Neuron (in vitro differentiated cells): ENCODE results near the gene SUPT7L.
"Not testable (repeated sequence)": the region's sequence is repeated elsewhere in the genome, so short reads cannot be mapped to it uniquely, and the experiment has no call there.

Experiments
- H2AFZ ChIP-seq: one replicate; pipeline ENCODE4 v1.6.1; 2013; ENCODE audit warnings: low read depth, mild to moderate bottlenecking, inconsistent platforms, low read length, moderate library complexity
- H3K27me3 ChIP-seq: one replicate; pipeline ENCODE4 v1.6.1; 2013; ENCODE audit warnings: low read length; ENCODE audit not compliant: insufficient read depth
- H3K36me3 ChIP-seq: one replicate; pipeline ENCODE4 v1.6.1; 2013; ENCODE audit warnings: low read length; ENCODE audit not compliant: insufficient read depth
- H3K4me1 ChIP-seq: one replicate; pipeline ENCODE4 v1.6.1; 2013; ENCODE audit warnings: low read length; ENCODE audit not compliant: insufficient read depth
- H3K4me3 ChIP-seq: 2 replicates; pipeline ENCODE4 v1.5.1; 2013; ENCODE audit warnings: mild to moderate bottlenecking, low read length, moderate library complexity
- H3K9me3 ChIP-seq: one replicate; pipeline ENCODE4 v1.6.1; 2013; ENCODE audit warnings: low read length

SUPT7L gene

GRCh38 chr2:27647289-27647688, 16.1 kb downstream of the SUPT7L start:
- Histone ChIP-seq H3K27me3 (no peaks in the 10 kb centered on the region), H3K4me1 (no peaks in the 10 kb centered on the region), H3K9me3 (no peaks in the 10 kb centered on the region), H3K4me3 (no peak overlapping the region), H2AFZ (no peak overlapping the region), H3K36me3 (peaks cover 76% of the 10 kb centered on the region)

- Histone ChIP-seq H3K4me3 (no peak overlapping the region), H2AFZ (no peak overlapping the region), H3K27me3 (no peaks in the 10 kb centered on the region), H3K36me3 (peaks cover 76% of the 10 kb centered on the region), H3K4me1 (no peaks in the 10 kb centered on the region), H3K9me3 (no peaks in the 10 kb centered on the region)
Measured at GRCh38 chr2:27645197-27645596, 18.2 kb downstream of the SUPT7L start.

DNA sequence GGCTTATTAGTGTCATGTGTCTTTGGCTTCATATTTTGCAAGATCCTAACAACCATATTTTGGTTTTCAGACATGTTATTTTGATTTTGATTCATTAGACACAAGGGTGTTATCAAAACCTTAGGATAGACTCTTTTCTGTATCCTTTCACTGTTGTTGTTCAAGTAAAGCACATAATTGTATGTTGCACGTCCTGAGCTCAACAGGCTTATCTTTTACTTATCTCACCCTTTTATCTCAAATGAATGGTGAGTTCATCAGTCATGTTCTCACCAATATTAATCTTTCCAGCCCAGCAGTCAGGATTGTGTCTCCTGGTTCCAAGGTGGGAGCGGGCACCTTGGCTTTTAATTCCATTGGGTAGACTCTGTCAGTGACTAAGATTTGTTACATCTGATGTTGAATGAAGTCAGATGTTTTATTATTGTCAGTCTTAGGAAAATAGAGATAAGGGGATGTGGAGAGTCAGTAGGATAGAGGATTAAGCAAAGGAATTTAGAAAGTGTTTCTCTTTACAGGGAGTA, 22.6 kb downstream of the SUPT7L start:
- Histone ChIP-seq H3K27me3 (no peaks in the 10 kb centered on the region), H3K4me1 (no peaks in the 10 kb centered on the region), H3K9me3 (no peaks in the 10 kb centered on the region), H3K36me3 (peaks cover 76% of the 10 kb centered on the region), H3K4me3 (no peak overlapping the region), H2AFZ (no peak overlapping the region)

- peaks cover 81% of the 10 kb centered on the region for H3K36me3 ChIP-seq
- H3K4me3 ChIP-seq = no peak overlapping the region
- H2AFZ ChIP-seq = no peak overlapping the region
- H3K4me1 ChIP-seq = no peaks in the 10 kb centered on the region
- no peaks in the 10 kb centered on the region for H3K27me3 ChIP-seq
- no peaks in the 10 kb centered on the region for H3K9me3 ChIP-seq
Measured at GRCh38 chr2:27638709-27639108, 24.7 kb downstream of the SUPT7L start.

DNA sequence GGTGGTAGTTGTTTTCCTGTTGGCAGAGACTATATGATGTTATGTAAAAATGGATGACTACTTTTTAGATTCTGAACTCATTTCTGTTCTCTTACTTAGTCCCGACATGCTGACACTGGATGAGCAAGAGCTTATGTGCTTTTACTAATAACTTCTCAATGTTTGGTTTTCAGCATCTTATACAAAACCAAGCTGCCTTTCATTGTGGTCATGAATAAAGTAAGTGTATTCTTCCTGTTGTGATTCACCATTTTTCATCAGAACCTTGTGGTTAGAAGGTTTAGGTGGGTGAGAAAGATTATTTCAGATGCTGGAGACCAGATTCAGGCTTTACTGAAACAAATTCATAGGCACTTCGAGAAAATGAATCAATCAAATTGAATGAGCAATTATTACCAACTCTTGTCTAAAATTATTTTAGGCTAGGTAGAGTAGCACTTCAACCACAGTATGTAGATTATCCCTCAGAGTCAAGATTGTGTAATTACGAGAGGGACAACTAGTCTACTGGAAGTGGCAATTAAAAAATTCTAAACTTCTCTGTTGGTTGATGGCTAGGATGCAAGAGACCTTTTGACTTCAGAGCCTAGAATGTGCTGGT, 25.3 kb downstream of the SUPT7L start:
- no peaks in the 10 kb centered on the region for H3K4me1 ChIP-seq
- H3K9me3 ChIP-seq = no peaks in the 10 kb centered on the region
- H3K36me3 ChIP-seq = peaks cover 77% of the 10 kb centered on the region
- no peak overlapping the region for H3K4me3 ChIP-seq
- H2AFZ ChIP-seq = no peak overlapping the region
- H3K27me3 ChIP-seq = no peaks in the 10 kb centered on the region

DNA sequence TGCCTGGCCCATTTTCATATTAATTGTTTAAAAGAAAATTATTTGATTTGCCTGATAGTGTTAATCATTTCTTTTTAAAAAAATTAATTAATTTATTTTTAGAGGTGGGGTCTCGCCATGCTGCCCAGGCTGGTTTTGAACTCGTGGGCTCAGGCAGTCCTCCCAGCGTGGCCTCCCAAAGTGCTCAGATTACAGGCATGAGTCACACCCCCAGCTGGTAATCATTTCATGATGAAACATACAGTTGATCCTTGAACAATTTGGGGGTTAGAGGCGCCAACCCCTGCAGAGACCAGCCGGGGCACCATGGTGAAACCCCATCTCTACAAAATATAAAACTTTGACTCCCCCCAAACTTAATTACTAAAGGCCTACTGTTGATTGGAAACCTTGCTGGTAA, 26.6 kb downstream of the SUPT7L start:
- no peak overlapping the region for H3K4me3 ChIP-seq
- H3K4me1 ChIP-seq = no peaks in the 10 kb centered on the region
- peaks cover 85% of the 10 kb centered on the region for H3K36me3 ChIP-seq
- H2AFZ ChIP-seq = no peak overlapping the region
- H3K27me3 ChIP-seq = no peaks in the 10 kb centered on the region
- no peaks in the 10 kb centered on the region for H3K9me3 ChIP-seq

- no peaks in the 10 kb centered on the region for H3K9me3 ChIP-seq
- no peaks in the 10 kb centered on the region for H3K27me3 ChIP-seq
- peaks cover 75% of the 10 kb centered on the region for H3K36me3 ChIP-seq
- H3K4me3 ChIP-seq = no peak overlapping the region
- H2AFZ ChIP-seq = no peak overlapping the region
- peaks cover 6% of the 10 kb centered on the region for H3K4me1 ChIP-seq
Measured at GRCh38 chr2:27634291-27634690, 29.1 kb downstream of the SUPT7L start.

- Histone ChIP-seq H3K4me1 (peaks cover 19% of the 10 kb centered on the region), H3K36me3 (peaks cover 42% of the 10 kb centered on the region)
- H3K27me3 ChIP-seq, H3K4me3 ChIP-seq, H3K9me3 ChIP-seq, H2AFZ ChIP-seq: not testable (repeated sequence)
Measured at GRCh38 chr2:27630257-27630656, 33.2 kb downstream of the SUPT7L start.

DNA sequence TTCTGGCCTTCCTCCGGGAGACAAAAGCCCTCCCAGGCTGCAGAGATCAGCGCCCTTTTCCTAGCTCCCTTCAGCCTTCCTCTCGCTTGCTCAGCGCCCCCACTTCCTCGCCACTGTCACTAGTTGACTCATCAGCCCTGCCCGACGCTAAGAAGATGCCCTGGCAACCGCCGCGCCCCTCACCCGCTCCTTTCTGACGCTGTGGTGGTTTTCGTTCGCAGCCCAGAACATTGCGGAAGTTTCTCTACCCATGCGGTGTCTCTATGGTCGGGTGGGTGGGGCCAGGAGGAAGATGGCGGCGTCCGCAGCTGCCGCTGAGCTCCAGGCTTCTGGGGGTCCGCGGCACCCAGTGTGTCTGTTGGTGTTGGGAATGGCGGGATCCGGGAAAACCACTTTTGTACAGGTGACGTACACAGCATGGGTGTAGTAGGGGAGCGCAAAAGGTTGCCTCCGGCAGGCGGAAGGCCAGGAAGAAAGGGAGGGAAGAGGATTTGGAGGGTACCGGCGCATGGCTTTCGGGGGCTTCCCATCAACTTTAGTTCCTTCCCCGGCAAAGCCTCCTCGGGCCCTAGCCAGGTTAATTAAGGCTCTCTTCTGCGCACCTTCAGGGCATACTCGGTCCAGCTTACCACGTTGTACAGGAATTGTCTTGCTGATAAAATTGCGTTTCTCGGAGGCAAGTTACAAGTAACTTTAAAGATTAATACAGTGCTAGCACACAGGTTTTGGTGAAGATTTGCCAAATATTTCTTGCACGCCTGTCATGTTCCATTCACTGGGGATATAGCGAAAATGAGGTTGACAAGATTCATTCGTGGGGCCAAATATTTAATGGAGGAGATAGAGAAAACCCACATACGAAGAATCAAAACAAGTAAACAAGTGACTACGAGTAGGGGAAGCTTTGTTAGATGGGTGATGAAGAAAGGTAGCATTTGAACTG, 34.4 kb downstream of the SUPT7L start, which contains the start of the genes CCDC121 and GPN1:
Gene CCDC121, minus strand, starts transcription at position 246 of the 943 bp plus-strand sequence. CDS start 1,213 bp downstream, outside the sequence.
Gene GPN1, plus strand, starts transcription at position 284 of the 943 bp plus-strand sequence. Its CDS starts 9 bp downstream, at position 293.
- Histone ChIP-seq H3K27me3 (no peaks in the 10 kb centered on the region), H3K36me3 (peaks cover 41% of the 10 kb centered on the region), H3K4me3 (peak within 1 kb of the TSS; percentile 84), H3K4me1 (peaks cover 19% of the 10 kb centered on the region), H3K9me3 (no peaks in the 10 kb centered on the region), H2AFZ (peak within 1 kb of the TSS; percentile 82)

DNA sequence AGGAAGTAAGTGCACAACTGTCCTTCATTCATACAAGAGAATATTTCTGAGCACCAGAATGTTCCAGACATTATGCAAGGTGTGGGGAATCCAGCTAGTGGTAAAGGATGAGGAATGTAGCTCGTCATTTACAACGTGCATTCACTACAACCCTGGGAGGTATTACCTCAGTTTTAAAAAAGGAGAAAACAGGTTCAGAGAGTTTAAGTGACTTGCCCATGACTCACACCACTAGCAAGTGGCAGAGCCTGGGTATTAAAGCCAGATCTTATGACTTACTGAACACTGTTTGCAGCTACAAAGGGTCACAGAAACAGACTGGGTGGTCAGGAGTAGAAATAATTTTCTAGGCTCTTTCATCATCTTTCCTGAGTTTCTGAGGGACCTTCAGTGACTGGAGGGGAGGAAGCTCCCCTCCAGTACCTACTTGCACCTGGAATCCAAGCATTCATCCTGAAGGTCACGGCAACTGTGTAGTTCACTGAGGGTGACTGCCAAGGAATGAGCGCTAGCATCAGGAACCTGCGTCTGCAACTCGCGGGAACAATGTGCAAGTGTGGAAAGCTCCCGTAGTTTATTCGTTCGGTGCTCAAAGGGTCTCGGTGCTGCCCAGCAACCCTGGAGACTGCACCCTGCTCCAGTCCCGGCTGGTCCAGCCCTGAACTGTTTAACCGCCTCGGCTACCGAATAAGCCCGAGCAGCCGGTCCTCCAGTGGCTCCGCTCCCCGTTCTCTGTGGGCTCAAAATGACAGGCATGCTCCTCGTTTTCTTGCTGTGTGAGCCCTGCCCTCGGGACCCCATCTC, 35.2 kb downstream of the SUPT7L start:
- no peaks in the 10 kb centered on the region for H3K9me3 ChIP-seq
- peaks cover 25% of the 10 kb centered on the region for H3K4me1 ChIP-seq
- H3K36me3 ChIP-seq = peaks cover 46% of the 10 kb centered on the region
- H3K4me3 ChIP-seq = peak overlapping the region; percentile 84
- no peak overlapping the region for H2AFZ ChIP-seq
- no peaks in the 10 kb centered on the region for H3K27me3 ChIP-seq

- H3K36me3 ChIP-seq = peaks cover 45% of the 10 kb centered on the region
- not testable (repeated sequence) for H3K4me3 ChIP-seq, H2AFZ ChIP-seq, H3K27me3 ChIP-seq, H3K9me3 ChIP-seq
- peaks cover 38% of the 10 kb centered on the region for H3K4me1 ChIP-seq
Measured at GRCh38 chr2:27626921-27627320, 36.5 kb downstream of the SUPT7L start.

GRCh38 chr2:27626323-27626722, 37.1 kb downstream of the SUPT7L start:
- H2AFZ ChIP-seq, H3K4me3 ChIP-seq, H3K9me3 ChIP-seq, H3K27me3 ChIP-seq: not testable (repeated sequence)
- Histone ChIP-seq H3K36me3 (peaks cover 46% of the 10 kb centered on the region), H3K4me1 (peaks cover 41% of the 10 kb centered on the region)
